T-cell (primary cell): ENCODE results near the gene SH2D4B. TPM values are rescaled to one million over a fixed set of nuclear protein-coding genes. Genes with fewer than 3 reads are reported as not detected.

ENCODE experiments used
- ATAC-seq, 4 experiments: fragments of 200-7000 bp in 3 of 4; fragments of 150-1000 bp in 1 of 4; cut with Tn5 transposase; replicated peaks in 1 of 4; 1 replicate in 3 of 4; 2 replicates in 1 of 4; pipeline ENCODE4 v1.10.0; 2021; ENCODE audit warnings: moderate library complexity in 3 of 4, mild to moderate bottlenecking in 2 of 4, moderate number of reproducible peaks in 1 of 4
- CTCF ChIA-PET, 2 donors: fragments of 300-600 bp; sonication (Branson Sonifier 250); formaldehyde crosslinking; loops; one replicate each; lab custom pipeline; 2022; ENCODE audit warnings: antibody characterized with exemption in 2 of 2; lab: Charles Lee
- POLR2A ChIA-PET, 2 donors: fragments of 300-600 bp; sonication (Branson Sonifier 250); formaldehyde crosslinking; loops; one replicate each; lab custom pipeline; 2022; ENCODE audit warnings: antibody characterized with exemption in 2 of 2; lab: Charles Lee
- DNase-seq, 35 experiments: peaks; one replicate each; pipeline versions ENCODE4 v3.0.0 to v3.0.0-alpha.2; 2013 to 2023
- H3K27ac ChIP-seq: one replicate; pipeline ENCODE4 v1.5.1; 2013; ENCODE audit warnings: low read length
- H3K27me3 ChIP-seq, 2 experiments: replicated peaks in 1 of 2; 1 replicate in 1 of 2; 2 replicates in 1 of 2; pipeline versions ENCODE4 v1.6.1 to v1.7.0; 2013; ENCODE audit warnings: low read length in 1 of 2, mixed read lengths in 1 of 2; ENCODE audit not compliant: control insufficient read depth in 2 of 2, insufficient read depth in 2 of 2; ENCODE audit errors: extremely low read depth in 1 of 2
- H3K36me3 ChIP-seq, 2 donors: 1 replicate in 1 of 2; 2 replicates in 1 of 2; pipeline versions ENCODE4 v1.6.1 to v1.7.0; 2013; ENCODE audit warnings: low read length in 1 of 2; ENCODE audit not compliant: control insufficient read depth in 2 of 2, insufficient read depth in 1 of 2; ENCODE audit errors: extremely low read depth in 1 of 2
- H3K4me1 ChIP-seq, 2 experiments: 1 replicate in 1 of 2; 2 replicates in 1 of 2; pipeline versions ENCODE4 v1.6.1 to v1.7.0; 2013; ENCODE audit warnings: low read length in 2 of 2, mixed read lengths in 1 of 2; ENCODE audit not compliant: insufficient read depth in 2 of 2, control insufficient read depth in 1 of 2; ENCODE audit errors: extremely low read depth in 1 of 2
- H3K4me3 ChIP-seq, 2 donors: 1 replicate in 1 of 2; 2 replicates in 1 of 2; pipeline versions ENCODE4 v1.5.1 to v1.7.0; 2013; ENCODE audit warnings: mild to moderate bottlenecking in 2 of 2, low read length in 1 of 2, moderate library complexity in 1 of 2; ENCODE audit not compliant: control insufficient read depth in 1 of 2; ENCODE audit errors: extremely low read depth in 1 of 2
- H3K9me3 ChIP-seq: 2 replicates; pipeline ENCODE4 v1.7.0; 2013
- H3K27ac Mint-ChIP-seq, 2 donors: one replicate each; pipeline ENCODE4 v1.8.0; 2020 to 2021; ENCODE audit warnings: mild to moderate bottlenecking in 2 of 2, mixed read lengths in 2 of 2
- H3K27me3 Mint-ChIP-seq, 2 donors: one replicate each; pipeline ENCODE4 v1.8.0; 2021 to 2022; ENCODE audit warnings: mixed read lengths in 2 of 2
- H3K36me3 Mint-ChIP-seq: one replicate; pipeline ENCODE4 v1.8.0; 2021; ENCODE audit warnings: mixed read lengths
- H3K4me1 Mint-ChIP-seq, 3 donors: one replicate each; pipeline ENCODE4 v1.8.0; 2020 to 2022; ENCODE audit warnings: mixed read lengths in 3 of 3, mild to moderate bottlenecking in 1 of 3
- H3K4me3 Mint-ChIP-seq, 3 donors: one replicate each; pipeline ENCODE4 v1.8.0; 2020 to 2022; ENCODE audit warnings: mild to moderate bottlenecking in 3 of 3, mixed read lengths in 3 of 3, moderate library complexity in 3 of 3
- H3K9me3 Mint-ChIP-seq, 3 donors: one replicate each; pipeline ENCODE4 v1.8.0; 2020 to 2022; ENCODE audit warnings: mixed read lengths in 3 of 3
- WGBS: methylation state at CpG from one replicate; pipeline ENCODE4 v1.1.5; 2013; ENCODE audit warnings: missing lambda C conversion rate; ENCODE audit not compliant: insufficient coverage; 5-methylcytosine and 5-hydroxymethylcytosine counted together
- total RNA-seq, 35 experiments: library from RNA in 6 of 35; stranded (reverse) in 6 of 35; fragments of 120-200 nt in 1 of 35; gene quantifications; one replicate each; pipeline versions ENCODE4 v1.2.1 to v1.2.4 and lab custom pipeline; 2013 to 2026

SH2D4B gene
- total RNA-seq, 5 donors from 2014 or later (not counting 1 experiment from before 2014, with no cell fraction given): 0.12 to 0.26 (median 0.23) TPM

DNA sequence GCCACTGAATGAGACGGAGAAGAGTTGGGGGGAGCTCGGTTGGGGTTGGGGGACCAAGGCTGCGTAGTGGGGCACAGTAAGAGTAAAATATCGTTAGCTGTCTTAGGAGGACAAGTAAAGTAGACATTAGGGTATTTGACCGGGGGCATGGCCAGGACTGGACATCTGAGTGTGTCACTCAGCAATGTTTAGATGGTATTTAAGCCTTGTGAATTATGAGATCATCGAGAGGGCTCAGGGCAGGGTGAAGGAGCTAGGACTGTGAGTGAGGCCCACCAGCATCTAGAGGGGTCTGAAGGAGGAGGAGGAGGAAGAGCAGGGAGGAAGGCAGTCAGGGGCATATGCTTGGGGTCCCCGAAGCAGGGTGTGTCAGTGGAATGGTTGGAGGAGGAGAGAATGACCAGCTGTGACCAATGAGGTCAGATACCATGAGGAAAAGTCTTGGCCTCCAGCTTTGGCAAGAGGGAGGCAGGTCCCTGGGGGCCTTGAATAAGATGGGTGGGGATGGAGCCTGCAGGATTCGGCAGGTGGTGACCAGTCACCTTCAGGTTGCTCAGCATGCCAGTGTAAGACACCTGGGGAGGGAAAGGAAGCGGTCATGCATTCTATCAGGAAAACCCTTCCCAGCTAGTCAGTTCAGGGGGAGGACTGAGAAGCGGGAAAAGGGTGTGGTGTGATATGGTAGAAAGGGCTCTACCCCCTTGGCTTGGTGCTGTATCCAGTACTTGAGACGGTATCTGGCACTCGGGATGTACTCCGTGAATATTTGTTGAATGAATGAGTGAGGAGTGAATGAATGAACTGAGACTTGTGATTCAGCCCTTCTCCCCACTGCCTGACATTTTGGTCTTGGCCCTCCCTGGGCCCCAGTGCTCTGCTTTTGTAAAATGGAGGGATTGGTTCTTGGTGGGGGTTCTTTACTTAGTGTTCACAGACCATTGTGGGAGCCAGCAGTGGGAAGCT lies 34.8 kb upstream of the SH2D4B start:
- Histone ChIP-seq H3K9me3 (no peaks in the 10 kb centered on the region), H3K27me3 (no peaks in the 10 kb centered on the region), H3K4me1 (peaks cover 71 to 90% of the 10 kb centered on the region in 2 experiments), H3K36me3 (peaks cover 18 to 47% of the 10 kb centered on the region in 2 donors), H3K4me3 (no peak overlapping the region), H3K27ac (peak overlapping the region; percentile 70)
- H3K36me3 Mint-ChIP-seq: peaks cover 19% of the 10 kb centered on the region
- ChIA-PET POLR2A (interaction anchor here in 1 of 2 donors (0.6 kb wide), 1 partner anchor 955 kb away, joined by 4 read pairs; no protein-coding TSS in a partner anchor), CTCF (interaction anchor here (0.7 to 7.7 kb wide), 13 partner anchors 40 to 125 kb away, joined by 3 to 109 read pairs (median 11); partner anchors contain the start of genes PRXL2A (in 1 of the 2) and TSPAN14 (in 1 of the 2))
- H3K4me3 Mint-ChIP-seq: peak overlapping the region in 1 of 3 donors; percentile 80
- no peaks in the 10 kb centered on the region for H3K27me3 Mint-ChIP-seq
- no peaks in the 10 kb centered on the region for H3K9me3 Mint-ChIP-seq
- H3K4me1 Mint-ChIP-seq: peaks cover 80 to 88% (median 84%) of the 10 kb centered on the region in 3 donors
- 91% methylated on average over 12 of the region's 13 CpGs for WGBS
- peak overlapping the region; percentile 95 to 99 for H3K27ac Mint-ChIP-seq
- DNase-seq: no peak
- no peak for ATAC-seq

GRCh38 chr10:80503584-80504157 lies 34.0 kb upstream of the SH2D4B start:
- no peaks in the 10 kb centered on the region for H3K27me3 ChIP-seq
- H3K4me1 Mint-ChIP-seq: peaks cover 79 to 82% (median 80%) of the 10 kb centered on the region in 3 donors
- DNase-seq: no peak
- peak overlapping the region; percentile 95 to 99 for H3K27ac Mint-ChIP-seq
- H3K4me1 ChIP-seq: peaks cover 63 to 83% of the 10 kb centered on the region in 2 experiments
- H3K4me3 Mint-ChIP-seq: peak overlapping the region in 1 of 3 donors; percentile 80
- POLR2A ChIA-PET: no interaction called here
- H3K9me3 ChIP-seq: no peaks in the 10 kb centered on the region
- peak overlapping the region; percentile 70 for H3K27ac ChIP-seq
- WGBS: 60% methylated on average over 7 of the region's 7 CpGs
- peaks cover 22% of the 10 kb centered on the region for H3K36me3 Mint-ChIP-seq
- CTCF ChIA-PET: interaction anchor here (0.7 to 7.7 kb wide), 17 partner anchors 11 to 126 kb away, joined by 3 to 109 read pairs (median 11); partner anchors contain the start of genes PRXL2A (in 1 of the 2) and TSPAN14 (in 1 of the 2)
- H3K36me3 ChIP-seq: peaks cover 15 to 52% of the 10 kb centered on the region in 2 donors
- ATAC-seq: peak in 3 of 4 experiments; percentile 2 to 3 (median 2)
- H3K9me3 Mint-ChIP-seq: no peaks in the 10 kb centered on the region
- no peaks in the 10 kb centered on the region for H3K27me3 Mint-ChIP-seq
- H3K4me3 ChIP-seq: peak overlapping the region in 1 of 2 donors; percentile 29

DNA sequence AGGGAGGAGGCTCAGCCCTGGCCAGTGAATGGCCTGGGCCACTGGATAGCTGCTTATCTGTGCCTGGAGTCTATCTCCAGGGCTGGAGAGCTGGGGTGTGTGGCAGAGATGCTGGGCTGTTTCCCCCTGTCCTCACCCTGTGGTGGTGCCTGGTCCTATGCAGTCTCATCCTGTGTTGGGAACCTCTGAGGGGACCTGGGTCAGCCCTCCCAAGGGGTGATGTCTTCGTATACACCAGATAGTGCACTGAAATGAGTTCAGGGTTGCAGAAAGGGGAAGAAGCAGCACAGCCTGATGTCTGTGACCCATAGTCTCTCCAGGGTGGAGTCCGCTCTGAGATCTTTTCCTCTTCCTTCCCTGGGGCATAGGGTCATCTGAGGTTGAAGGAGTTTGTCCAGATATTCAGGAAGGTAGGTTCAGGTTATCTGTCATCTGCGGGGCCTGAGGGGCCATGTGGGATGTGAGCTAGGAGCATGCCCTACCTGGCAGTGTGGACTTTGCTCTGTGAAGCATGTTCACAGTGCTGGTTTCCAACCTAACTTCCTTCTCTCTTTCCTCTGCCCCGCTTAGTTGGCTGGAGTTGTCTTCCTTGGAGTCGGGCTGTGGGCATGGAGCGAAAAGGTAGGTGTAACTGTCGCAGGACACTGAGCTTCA lies 33.4 kb upstream of the SH2D4B start:
- peak overlapping the region in 1 of 2 donors; percentile 29 for H3K4me3 ChIP-seq
- peaks cover 57 to 83% of the 10 kb centered on the region in 2 experiments for H3K4me1 ChIP-seq
- peak; percentile 6 to 20 (median 14) for ATAC-seq
- no peaks in the 10 kb centered on the region for H3K9me3 ChIP-seq
- Mint-ChIP-seq H3K36me3 (peaks cover 23% of the 10 kb centered on the region), H3K4me3 (peak overlapping the region in 2 of 3 donors; percentile 1 to 80), H3K9me3 (no peaks in the 10 kb centered on the region), H3K27me3 (no peaks in the 10 kb centered on the region), H3K4me1 (peaks cover 74 to 78% (median 76%) of the 10 kb centered on the region in 3 donors), H3K27ac (peak overlapping the region; percentile 95 to 99)
- peak overlapping the region; percentile 54 for H3K27ac ChIP-seq
- DNase-seq: no peak
- ChIA-PET POLR2A (no interaction called here), CTCF (interaction anchor here (0.6 to 7.7 kb wide), 30 partner anchors 8 to 126 kb away, joined by 3 to 109 read pairs (median 8); partner anchors contain the start of genes PRXL2A (in 1 of the 2) and TSPAN14 (in 1 of the 2))
- H3K27me3 ChIP-seq: no peaks in the 10 kb centered on the region
- H3K36me3 ChIP-seq: peaks cover 16 to 58% of the 10 kb centered on the region in 2 donors
- WGBS: 20% methylated on average over 1 of the region's 7 CpGs

DNA sequence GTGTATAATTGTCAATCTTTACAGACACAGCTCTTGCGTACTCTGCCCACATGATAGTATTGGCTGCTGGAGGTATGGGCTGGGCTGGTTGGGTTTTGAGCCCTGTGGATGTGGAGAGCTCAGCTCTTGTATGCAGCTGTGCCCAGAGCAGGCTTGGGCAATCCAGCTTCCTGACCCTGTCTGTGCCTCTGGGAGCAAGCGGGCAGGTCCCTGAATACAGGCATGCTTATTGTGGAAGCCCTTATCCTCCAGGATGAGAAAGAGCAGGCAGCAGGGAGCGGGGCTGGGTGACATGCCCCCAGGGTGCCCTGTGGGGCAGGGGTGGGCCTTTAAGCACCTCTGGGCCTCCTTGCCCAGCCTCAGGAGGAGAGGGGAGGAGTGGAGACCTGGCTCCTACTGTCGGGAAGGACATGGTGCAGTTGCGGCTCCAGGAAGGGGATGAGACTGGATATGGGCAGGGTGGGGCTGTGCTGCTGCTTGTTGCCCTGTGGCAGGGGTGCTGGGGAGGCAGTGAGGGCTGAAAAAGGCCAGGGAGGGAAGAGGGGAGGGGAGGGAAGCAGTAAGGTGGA lies 32.7 kb upstream of the SH2D4B start:
- peaks cover 27% of the 10 kb centered on the region for H3K36me3 Mint-ChIP-seq
- peak; percentile 45 to 63 (median 56) for ATAC-seq
- Histone ChIP-seq H3K27me3 (no peaks in the 10 kb centered on the region), H3K27ac (peak overlapping the region; percentile 54), H3K36me3 (peaks cover 14 to 65% of the 10 kb centered on the region in 2 donors), H3K4me1 (peaks cover 50 to 83% of the 10 kb centered on the region in 2 experiments), H3K9me3 (no peaks in the 10 kb centered on the region), H3K4me3 (no peak overlapping the region)
- POLR2A ChIA-PET: interaction anchor here (0.6 to 1.1 kb wide), 2 partner anchors 16 to 46 kb away, joined by 3 read pairs; no protein-coding TSS in a partner anchor
- H3K27me3 Mint-ChIP-seq: no peaks in the 10 kb centered on the region
- peaks cover 72 to 75% (median 72%) of the 10 kb centered on the region in 3 donors for H3K4me1 Mint-ChIP-seq
- H3K27ac Mint-ChIP-seq: peak overlapping the region; percentile 95 to 99
- DNase-seq: no peak
- H3K9me3 Mint-ChIP-seq: no peaks in the 10 kb centered on the region
- H3K4me3 Mint-ChIP-seq: peak overlapping the region in 2 of 3 donors; percentile 1 to 80
- CTCF ChIA-PET: interaction anchor here (0.6 to 7.7 kb wide), 47 partner anchors 8 to 127 kb away, joined by 3 to 109 read pairs (median 6); partner anchors contain the start of genes TSPAN14 (in 2 of the 2) and PRXL2A (in 1 of the 2)
- 92% methylated on average over 4 of the region's 5 CpGs for WGBS

DNA sequence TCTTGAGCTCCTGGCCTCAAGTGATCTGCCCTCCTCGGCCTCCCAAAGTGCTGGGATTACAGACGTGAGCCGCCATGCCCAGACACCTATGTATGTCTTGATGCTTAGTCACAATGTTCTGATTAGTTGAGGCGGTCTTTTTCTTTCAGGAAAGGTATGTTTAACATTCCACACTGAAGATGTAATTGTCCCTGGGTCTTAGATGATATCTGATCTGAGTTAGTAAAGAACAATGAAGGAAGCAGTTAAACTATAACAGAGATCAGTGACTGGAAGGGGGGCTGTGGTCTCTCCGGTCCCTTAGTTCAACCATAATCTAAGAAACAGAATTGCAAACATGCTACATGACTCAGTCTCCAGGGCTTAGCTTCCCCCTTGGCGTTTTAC lies 31.5 kb upstream of the SH2D4B start:
- no peak overlapping the region for H3K27ac ChIP-seq
- no peak overlapping the region for H3K4me3 ChIP-seq
- no peak for ATAC-seq
- peak overlapping the region; percentile 57 to 99 for H3K27ac Mint-ChIP-seq
- no peak for DNase-seq
- no peaks in the 10 kb centered on the region for H3K27me3 Mint-ChIP-seq
- peaks cover 29% of the 10 kb centered on the region for H3K36me3 Mint-ChIP-seq
- H3K4me1 Mint-ChIP-seq: peaks cover 69 to 75% (median 72%) of the 10 kb centered on the region in 3 donors
- H3K36me3 ChIP-seq: peaks cover 14 to 70% of the 10 kb centered on the region in 2 donors
- H3K9me3 Mint-ChIP-seq: no peaks in the 10 kb centered on the region
- ChIA-PET CTCF (interaction anchor here (0.5 to 7.7 kb wide), 55 partner anchors 9 to 427 kb away, joined by 3 to 109 read pairs (median 5); partner anchors contain the start of genes PRXL2A (in 2 of the 2), TSPAN14 (in 2 of the 2) and TMEM254 (in 1 of the 2)), POLR2A (interaction anchor here in 1 of 2 donors (0.6 kb wide), 1 partner anchor 128 kb away, joined by 3 read pairs; no protein-coding TSS in a partner anchor)
- no peaks in the 10 kb centered on the region for H3K27me3 ChIP-seq
- no CpG with 5 or more reads among the region's 6 CpGs for WGBS
- H3K4me1 ChIP-seq: peaks cover 41 to 74% of the 10 kb centered on the region in 2 experiments
- no peaks in the 10 kb centered on the region for H3K9me3 ChIP-seq
- no peak overlapping the region for H3K4me3 Mint-ChIP-seq
